Measurements from ENCODE around the gene SEMA4B. TPM values are rescaled to one million over a fixed set of nuclear protein-coding genes. Genes with fewer than 3 reads are reported as not detected.
A peak's percentile ranks its signal among the peaks of the same experiment; 100 is the strongest.

The SEMA4B gene
- total and polyA plus RNA-seq, 2 of the 8 experiments (the other 6 are each of a cell fraction or from before 2014, with no cell fraction given), result 42.7 to 43.0 TPM

DNA sequence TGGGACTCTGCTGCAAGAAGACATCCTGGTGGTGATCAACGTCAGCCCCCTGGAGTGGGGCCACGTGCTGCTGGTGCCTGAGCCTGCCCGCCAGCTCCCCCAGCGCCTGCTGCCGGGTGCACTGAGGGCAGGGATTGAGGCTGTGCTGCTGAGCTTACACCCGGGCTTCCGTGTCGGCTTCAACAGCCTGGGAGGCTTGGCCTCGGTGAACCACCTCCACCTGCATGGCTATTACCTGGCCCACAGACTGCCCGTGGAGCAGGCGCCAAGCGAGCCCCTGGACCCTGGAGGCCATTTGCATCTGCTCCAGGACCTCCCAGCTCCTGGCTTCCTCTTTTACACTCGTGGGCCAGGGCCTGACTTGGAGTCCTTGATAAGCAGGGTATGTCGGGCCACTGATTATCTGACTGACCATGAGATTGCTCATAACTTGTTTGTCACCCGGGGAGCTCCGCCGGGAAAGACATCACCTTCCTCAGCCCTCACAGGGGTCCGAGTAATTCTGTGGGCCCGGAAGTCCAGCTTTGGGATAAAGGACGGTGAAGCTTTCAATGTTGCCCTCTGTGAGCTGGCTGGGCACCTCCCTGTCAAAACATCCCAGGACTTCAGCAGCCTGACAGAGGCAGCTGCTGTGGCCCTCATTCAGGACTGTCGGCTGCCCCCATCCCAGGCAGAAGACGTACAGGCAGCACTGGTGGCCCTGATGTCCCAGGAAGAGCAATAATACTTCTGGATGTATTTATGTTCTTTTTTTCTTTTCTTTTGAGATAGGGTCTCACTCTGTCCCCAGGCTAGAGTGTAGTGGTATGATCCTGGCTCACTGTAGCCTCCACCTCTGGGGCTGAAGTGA lies 40.4 kb downstream of the SEMA4B start:
- H2AK5ac ChIP-seq (ENCODE audit: low read depth, low read length), result no peak overlapping the region
- 0 out of 2 replicates have a peak overlapping the region, but pooled peaks have one; percentile 39 for H2BK12ac ChIP-seq (ENCODE audit: low read depth, low read length)
- H3K4me1 ChIP-seq (replicated peaks in 1 of 4; ENCODE audit: control insufficient read depth in 3 of 4, insufficient read depth in 4 of 4, low read length in 3 of 4), result no peaks in the 10 kb centered on the region
- H2BK5ac ChIP-seq (ENCODE audit: low read depth, low read length), result no peak overlapping the region
- ChIA-PET CTCF (ENCODE audit: partially characterized antibody) (interaction anchor here (0.7 to 1.8 kb wide), 8 partner anchors 8 to 98 kb away, joined by 3 to 7 read pairs (median 4); no protein-coding TSS in a partner anchor), POLR2A (ENCODE audit: partially characterized antibody) (interaction anchor here (1.2 to 2.1 kb wide), 3 partner anchors 24 to 140 kb away, joined by 3 to 5 read pairs (median 3); partner anchors contain the start of genes IDH2 and NGRN)
- peak overlapping the region; percentile 65; the same call in 1 of the 2 replicates for H4K8ac ChIP-seq (ENCODE audit: extremely low read depth, insufficient read depth, low read length)
- no peaks in the 10 kb centered on the region for H3K36me3 ChIP-seq (ENCODE audit: control insufficient read depth in 2 of 4, insufficient read depth in 4 of 4, low read length in 3 of 4)
- no peak overlapping the region for H3K23ac ChIP-seq (ENCODE audit: insufficient read length)
- H3K9ac ChIP-seq (replicated peaks in 1 of 4; ENCODE audit: extremely low read depth in 1 of 4, low read depth in 3 of 4, low read length in 3 of 4), result no peak overlapping the region
- no peak overlapping the region for H4K91ac ChIP-seq (replicated peaks; ENCODE audit: insufficient read length, low read length)
- no peaks in the 10 kb centered on the region for H3K23me2 ChIP-seq (ENCODE audit: low read depth, low read length)
- no peak overlapping the region for H2AFZ ChIP-seq (ENCODE audit: low read length)
- H3K27ac ChIP-seq (ENCODE audit: low read depth, low read length), result no peak overlapping the region
- no peak overlapping the region for H3K4me3 ChIP-seq (ENCODE audit: extremely low read depth in 1 of 4, insufficient read depth in 2 of 4, low read depth in 3 of 4, low read length in 4 of 4)
- no peak for DNase-seq (ENCODE audit: low read depth in 1 of 2, low spot score in 2 of 2)
- H3K14ac ChIP-seq (ENCODE audit: insufficient read length), result no peak overlapping the region
- H3K4me2 ChIP-seq (ENCODE audit: insufficient read depth in 1 of 2, low read depth in 2 of 2, low read length in 2 of 2), result no peak overlapping the region
- no peaks in the 10 kb centered on the region for H4K20me1 ChIP-seq (replicated peaks in 1 of 2; ENCODE audit: control insufficient read depth in 1 of 2, insufficient read depth in 2 of 2, low read length in 2 of 2)
- no peaks in the 10 kb centered on the region for H3K79me1 ChIP-seq (ENCODE audit: low read depth, low read length)
- H3K4ac ChIP-seq (replicated peaks; ENCODE audit: insufficient read length, low read depth, low read length), result no peak overlapping the region
- no peak overlapping the region for H4K5ac ChIP-seq (ENCODE audit: insufficient read length, low read depth, low read length)
- FAIRE-seq, result no peak
- no peak overlapping the region for H3K56ac ChIP-seq (replicated peaks; ENCODE audit: insufficient read length, low read depth, low read length)
- no peaks in the 10 kb centered on the region for H3K27me3 ChIP-seq (replicated peaks in 1 of 4; ENCODE audit: control insufficient read depth in 3 of 4, extremely low read depth in 1 of 4, insufficient read depth in 3 of 4, low read length in 3 of 4)
- no peak overlapping the region for H2BK15ac ChIP-seq (ENCODE audit: low read length)
- no peak overlapping the region for H2BK120ac ChIP-seq (replicated peaks; ENCODE audit: low read depth, low read length)
- no peak overlapping the region for H2BK20ac ChIP-seq (ENCODE audit: low read length)
- 84% methylated on average over 22 of the region's 22 CpGs; no CpG with 5 or more reads in 1 of the 2 experiments for WGBS, 2 experiments (ENCODE audit: extremely low coverage in 1 of 2, insufficient coverage in 1 of 2, insufficient read length in 1 of 2, insufficient replicate concordance in 2 of 2, low coverage in 1 of 2, low lambda C conversion rate in 2 of 2, missing lambda C conversion rate in 1 of 2)
- no peaks in the 10 kb centered on the region for H3K9me3 ChIP-seq (ENCODE audit: insufficient read depth in 2 of 2, low read depth in 1 of 2, low read length in 1 of 2)
- H3K79me2 ChIP-seq (ENCODE audit: control insufficient read depth in 1 of 2, insufficient read depth in 2 of 2, low read length in 2 of 2), result no peaks in the 10 kb centered on the region
- no peak overlapping the region for H3K18ac ChIP-seq (ENCODE audit: extremely low read depth, low read length)
- TF ChIP-seq CTBP2 (IDR thresholded peaks at IDR 0.05; ENCODE audit: borderline replicate concordance, insufficient read depth, insufficient read length, low read length) (no peak), ZNF274 (IDR thresholded peaks at IDR 0.05; ENCODE audit: borderline replicate concordance, extremely low read depth, low read length) (no peak), CHD1 (IDR thresholded peaks at IDR 0.05; ENCODE audit: low read depth, low read length) (no peak), EZH2 (IDR thresholded peaks at IDR 0.05; ENCODE audit: low read depth, low read length, severe bottlenecking) (no peak), EGR1 (IDR thresholded peaks at IDR 0.05; ENCODE audit: borderline replicate concordance, low read depth, low read length) (no peak), MAX (IDR thresholded peaks at IDR 0.05) (no peak), SP1 (IDR thresholded peaks at IDR 0.05; ENCODE audit: low read depth, low read length) (no peak), NANOG (IDR thresholded peaks at IDR 0.05; ENCODE audit: insufficient read depth, low read depth, low read length, poor library complexity, severe bottlenecking) (no peak), JUND (IDR thresholded peaks at IDR 0.05; ENCODE audit: low read length) (no peak), CBX5 (IDR thresholded peaks at IDR 0.05; ENCODE audit: low read depth, low read length) (no peak)
- TF ChIP-seq, protein P1, sequence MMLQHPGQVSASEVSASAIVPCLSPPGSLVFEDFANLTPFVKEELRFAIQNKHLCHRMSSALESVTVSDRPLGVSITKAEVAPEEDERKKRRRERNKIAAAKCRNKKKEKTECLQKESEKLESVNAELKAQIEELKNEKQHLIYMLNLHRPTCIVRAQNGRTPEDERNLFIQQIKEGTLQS (IDR thresholded peaks at IDR 0.05; ENCODE audit: insufficient read depth, low read depth, low read length), result no peak
